ENCODE data around the gene ST3GAL3.

DNA sequence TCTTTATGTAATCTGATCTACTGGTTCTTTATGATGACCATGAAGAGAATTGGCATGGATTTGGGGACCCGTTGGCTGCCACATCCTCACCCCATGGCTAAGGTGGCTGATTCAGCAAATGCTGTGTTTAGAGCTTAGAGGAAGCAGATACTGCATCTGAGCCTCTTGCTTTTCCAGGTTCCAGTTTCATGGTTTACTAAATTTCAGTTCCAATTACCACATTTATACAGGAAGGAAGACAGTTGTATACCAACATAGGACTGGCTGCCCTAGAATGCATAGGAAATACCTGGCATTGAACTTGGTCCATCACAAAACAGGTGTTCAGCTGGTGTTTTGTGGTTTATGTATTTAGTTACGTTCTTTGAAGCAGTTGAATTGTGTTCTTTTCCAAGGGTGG is 107.1 kb downstream of the ST3GAL3 start:
- TF ChIP-seq POLR2AphosphoS5 (IDR thresholded peaks at IDR 0.05; ENCODE audit: borderline replicate concordance, low read depth, low read length): no peak
- no peak for TF ChIP-seq EZH2 (IDR thresholded peaks at IDR 0.05)
